A172 (cell line): Measurements from ENCODE around the gene AKAP12. TPM values are rescaled to one million over a fixed set of nuclear protein-coding genes. Genes with fewer than 3 reads are reported as not detected.

Source experiments
- total RNA-seq: library from RNA; depleted of rRNA; stranded (reverse); fragments of >200 nt; shearing (Covaris generic); gene quantifications from 2 replicates; pipeline ENCODE4 v1.2.3, GENCODE V29; 2014; rRNA removed

The AKAP12 gene
- total RNA-seq, 1 experiment from 2014 or later, result 172 TPM

Other genes starting within 250 kb of the AKAP12 start
- gene ZBTB2, start 151.6 kb downstream of the AKAP12 start, total RNA-seq, result 10.4 and 14.0 TPM in 2 replicates
- gene RMND1, start 212.2 kb downstream of the AKAP12 start, total RNA-seq, result 31.3 and 43.6 TPM in 2 replicates